22Rv1 (cell line): ENCODE data around the gene SDHD.

Experiments used
- H3K27ac ChIP-seq: fragments of 450-650 bp; 2 replicates; pipeline ENCODE4 v1.5.1; 2017
- ZFX ChIP-seq: fragments of 450-650 bp; IDR thresholded peaks from 2 replicates; pipeline ENCODE4 v1.6.1; 2017; ENCODE audit warnings: antibody characterized with exemption, borderline replicate concordance
- TF ChIP-seq, protein P1 (sequence below): fragments of 450-650 bp; IDR thresholded peaks from 2 replicates; pipeline ENCODE4 v1.5.1; 2017; ENCODE audit warnings: mild to moderate bottlenecking

The SDHD gene

DNA sequence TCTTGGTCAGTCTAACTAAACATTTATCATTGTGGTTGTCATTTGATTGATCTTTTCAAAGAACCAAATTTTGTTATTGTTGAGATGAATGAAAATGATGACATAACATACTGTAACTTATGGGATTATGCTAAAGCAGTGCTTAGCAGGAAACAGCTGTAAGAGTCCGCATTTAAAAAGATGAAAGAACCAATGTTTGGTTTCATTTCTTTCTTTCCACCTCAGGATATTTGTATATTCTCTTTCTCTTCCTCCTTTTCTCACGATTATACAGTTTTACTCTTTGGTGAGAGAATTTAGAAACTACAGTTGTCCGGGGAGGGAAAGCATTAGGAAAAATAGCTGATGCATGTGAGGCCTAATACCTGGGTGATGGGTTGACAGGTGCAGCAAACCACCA, 36.0 kb upstream of the SDHD start:
- H3K27ac ChIP-seq: no peak overlapping the region
- TF ChIP-seq ZFX: no peak
- TF ChIP-seq, protein P1, sequence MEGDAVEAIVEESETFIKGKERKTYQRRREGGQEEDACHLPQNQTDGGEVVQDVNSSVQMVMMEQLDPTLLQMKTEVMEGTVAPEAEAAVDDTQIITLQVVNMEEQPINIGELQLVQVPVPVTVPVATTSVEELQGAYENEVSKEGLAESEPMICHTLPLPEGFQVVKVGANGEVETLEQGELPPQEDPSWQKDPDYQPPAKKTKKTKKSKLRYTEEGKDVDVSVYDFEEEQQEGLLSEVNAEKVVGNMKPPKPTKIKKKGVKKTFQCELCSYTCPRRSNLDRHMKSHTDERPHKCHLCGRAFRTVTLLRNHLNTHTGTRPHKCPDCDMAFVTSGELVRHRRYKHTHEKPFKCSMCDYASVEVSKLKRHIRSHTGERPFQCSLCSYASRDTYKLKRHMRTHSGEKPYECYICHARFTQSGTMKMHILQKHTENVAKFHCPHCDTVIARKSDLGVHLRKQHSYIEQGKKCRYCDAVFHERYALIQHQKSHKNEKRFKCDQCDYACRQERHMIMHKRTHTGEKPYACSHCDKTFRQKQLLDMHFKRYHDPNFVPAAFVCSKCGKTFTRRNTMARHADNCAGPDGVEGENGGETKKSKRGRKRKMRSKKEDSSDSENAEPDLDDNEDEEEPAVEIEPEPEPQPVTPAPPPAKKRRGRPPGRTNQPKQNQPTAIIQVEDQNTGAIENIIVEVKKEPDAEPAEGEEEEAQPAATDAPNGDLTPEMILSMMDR: no peak

DNA sequence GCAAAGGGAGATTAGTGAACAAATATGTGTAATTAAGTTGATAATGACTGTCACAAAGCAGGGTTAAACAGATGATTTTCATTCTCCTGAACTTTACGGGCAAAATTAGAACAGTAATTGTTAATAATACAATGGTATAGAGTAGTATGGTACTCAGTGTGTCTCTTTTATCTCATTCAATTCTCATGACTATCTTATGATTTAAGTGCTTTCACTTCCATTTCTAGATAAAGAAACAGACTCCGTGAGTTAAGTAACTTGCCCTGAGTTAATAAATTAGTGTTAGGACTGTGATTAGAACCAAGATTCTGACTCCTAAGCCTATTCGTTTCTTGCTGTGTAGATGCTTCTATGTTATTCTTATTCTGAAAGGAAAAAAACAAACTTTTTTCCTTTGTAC, 34.9 kb upstream of the SDHD start:
- TF ChIP-seq, protein P1: no peak
- no peak for TF ChIP-seq ZFX
- H3K27ac ChIP-seq: no peak overlapping the region

GRCh38 chr11:112057170-112057569, 29.5 kb upstream of the SDHD start:
- H3K27ac ChIP-seq: no peak overlapping the region
- TF ChIP-seq ZFX: no peak
- TF ChIP-seq, protein P1: no peak

DNA sequence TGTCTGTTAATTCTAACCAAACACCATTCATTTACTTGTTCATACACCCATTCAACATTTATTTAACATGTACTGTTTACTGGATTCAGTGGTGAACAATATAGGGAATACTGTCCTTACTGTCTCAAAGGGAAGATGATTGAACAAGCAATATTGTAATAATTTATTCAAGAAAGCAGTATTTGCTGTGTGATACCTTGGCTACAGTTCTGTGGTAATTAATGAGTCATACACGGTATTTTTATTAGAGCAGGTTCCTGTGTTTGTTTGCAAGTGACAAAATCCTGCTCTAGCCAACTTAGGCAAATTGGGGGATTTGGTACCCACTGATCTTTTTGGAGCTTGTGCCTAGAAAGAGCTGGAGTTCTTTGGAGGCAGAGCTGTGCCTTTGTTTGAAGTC, 28.6 kb upstream of the SDHD start:
- TF ChIP-seq, protein P1: no peak
- TF ChIP-seq ZFX: no peak
- no peak overlapping the region for H3K27ac ChIP-seq

DNA sequence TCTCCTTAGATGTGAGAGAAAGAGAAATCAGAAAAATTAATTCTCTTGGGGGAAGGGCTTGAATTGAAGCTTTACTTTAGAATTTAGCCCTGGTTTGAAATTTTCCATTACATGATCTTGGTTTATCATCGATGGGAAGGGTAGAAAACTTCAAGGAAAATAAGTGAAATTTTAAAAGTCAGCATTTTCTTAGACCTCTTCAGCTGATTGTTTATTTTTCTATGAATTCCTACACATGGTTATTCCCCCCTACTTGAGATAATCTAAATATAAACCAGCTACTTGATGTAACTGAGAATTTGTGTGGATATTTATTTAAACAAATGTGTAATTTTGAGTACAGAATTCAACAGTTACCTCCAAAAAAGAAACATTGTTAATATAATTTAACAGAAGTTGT, 23.8 kb upstream of the SDHD start:
- TF ChIP-seq ZFX: no peak
- TF ChIP-seq, protein P1: no peak
- no peak overlapping the region for H3K27ac ChIP-seq

GRCh38 chr11:112073941-112074811, 12.5 kb upstream of the SDHD start, which contains the start of the genes NKAPD1 and PIH1D2:
Gene NKAPD1, plus strand, starts transcription at chr11:112074299. Its CDS starts 1,276 bp downstream, at chr11:112075575.
Gene PIH1D2, minus strand, starts transcription at chr11:112074017. Its CDS starts 843 bp downstream, at chr11:112073174.
- peak within 1 kb of the TSS; percentile 81 for H3K27ac ChIP-seq
- TF ChIP-seq ZFX: no peak
- TF ChIP-seq, protein P1: no peak

DNA sequence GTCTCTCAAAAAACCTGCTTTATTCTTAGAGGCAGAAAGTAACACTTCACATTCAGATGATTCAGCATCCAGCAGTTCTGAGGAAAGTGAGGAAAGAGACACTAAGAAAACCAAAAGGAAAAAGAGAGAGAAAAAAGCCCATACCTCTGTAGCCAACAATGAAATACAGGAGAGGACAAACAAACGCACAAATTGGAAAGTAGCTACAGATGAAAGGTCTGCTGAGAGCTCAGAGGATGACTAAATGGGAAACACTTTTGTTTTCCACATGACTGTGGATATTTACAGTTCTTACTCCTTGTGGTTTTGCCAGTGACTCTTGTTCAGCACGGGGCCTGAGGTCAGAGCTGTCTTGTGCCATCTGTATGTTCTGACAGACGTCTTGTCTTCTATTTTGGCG, 3.9 kb upstream of the SDHD start:
- no peak for TF ChIP-seq ZFX
- TF ChIP-seq, protein P1: no peak
- peak overlapping the region; percentile 19; the same call in 1 of the 2 replicates for H3K27ac ChIP-seq
